ENCODE data around the gene CNEP1R1.
"Not testable (repeated sequence)": the region's sequence is repeated elsewhere in the genome, so short reads cannot be mapped to it uniquely, and the experiment has no call there.

CNEP1R1 gene, protein sequence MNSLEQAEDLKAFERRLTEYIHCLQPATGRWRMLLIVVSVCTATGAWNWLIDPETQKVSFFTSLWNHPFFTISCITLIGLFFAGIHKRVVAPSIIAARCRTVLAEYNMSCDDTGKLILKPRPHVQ

DNA sequence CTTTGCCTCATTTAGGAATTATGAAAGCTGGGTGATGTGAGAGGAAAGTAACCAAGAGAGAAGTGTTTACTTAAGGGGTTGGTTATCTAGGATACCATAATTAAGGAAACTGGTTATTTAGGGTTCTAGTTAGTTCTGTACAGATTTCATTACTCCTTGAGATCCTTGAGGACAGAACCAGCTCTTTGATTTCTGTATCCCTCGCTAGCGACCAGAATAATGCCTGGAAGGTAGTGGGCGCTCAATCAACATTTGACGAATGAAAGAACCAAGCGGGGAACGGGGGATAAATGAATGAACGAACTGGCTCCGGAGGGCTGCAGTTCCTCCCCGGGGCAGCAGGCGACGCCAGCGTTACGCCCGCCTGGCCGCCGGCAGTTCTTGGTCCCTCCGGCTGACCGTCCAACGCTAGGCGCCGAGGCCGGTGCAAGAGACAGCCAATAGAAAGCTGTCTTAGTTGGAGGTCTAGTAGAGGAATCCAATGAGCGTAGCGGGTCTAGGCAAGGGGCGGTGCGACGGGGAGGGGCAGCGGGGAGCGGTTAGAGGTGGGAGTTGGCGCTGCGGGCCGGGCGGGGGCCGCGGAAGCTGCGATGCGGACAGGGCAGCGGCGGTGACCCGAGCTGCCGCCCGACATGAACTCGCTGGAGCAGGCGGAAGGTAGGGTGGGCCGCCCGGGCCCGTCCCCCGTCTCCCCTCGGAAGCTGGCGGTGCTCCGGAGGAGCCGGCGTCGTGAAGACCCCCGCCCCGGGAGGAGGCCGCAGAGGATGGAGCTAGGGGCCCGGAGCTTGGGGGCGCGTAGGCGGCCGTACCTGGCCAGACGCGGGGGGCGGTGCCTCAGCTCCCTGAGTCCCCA is at the start of gene CNEP1R1:
TSS of gene CNEP1R1 (plus strand) at position 542 of the 853 bp plus-strand sequence. CDS start at position 633, 91 bp downstream.
- DNase-seq (ENCODE audit: low spot score) = peak; percentile 97

DNA sequence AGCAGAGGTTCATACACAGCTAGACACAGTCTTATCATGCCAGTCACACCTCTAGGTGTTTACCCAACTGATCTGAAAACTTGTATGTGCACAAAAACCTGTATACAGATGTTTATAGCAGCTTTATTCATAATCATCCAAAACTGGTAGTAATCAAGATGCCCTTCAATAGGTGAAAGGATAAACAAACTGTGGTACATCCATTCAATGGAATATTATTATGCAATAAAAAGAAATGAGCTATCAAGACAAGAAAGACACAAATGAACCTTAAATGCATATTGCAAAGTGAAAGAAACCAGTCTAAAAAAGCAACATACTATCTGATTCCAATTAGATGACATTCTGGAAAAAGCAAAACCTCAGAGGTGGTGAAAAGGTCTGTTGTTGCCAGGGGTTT is 47.6 kb upstream of the CNEP1R1 start:
- DNase-seq (ENCODE audit: low spot score) = no peak

DNA sequence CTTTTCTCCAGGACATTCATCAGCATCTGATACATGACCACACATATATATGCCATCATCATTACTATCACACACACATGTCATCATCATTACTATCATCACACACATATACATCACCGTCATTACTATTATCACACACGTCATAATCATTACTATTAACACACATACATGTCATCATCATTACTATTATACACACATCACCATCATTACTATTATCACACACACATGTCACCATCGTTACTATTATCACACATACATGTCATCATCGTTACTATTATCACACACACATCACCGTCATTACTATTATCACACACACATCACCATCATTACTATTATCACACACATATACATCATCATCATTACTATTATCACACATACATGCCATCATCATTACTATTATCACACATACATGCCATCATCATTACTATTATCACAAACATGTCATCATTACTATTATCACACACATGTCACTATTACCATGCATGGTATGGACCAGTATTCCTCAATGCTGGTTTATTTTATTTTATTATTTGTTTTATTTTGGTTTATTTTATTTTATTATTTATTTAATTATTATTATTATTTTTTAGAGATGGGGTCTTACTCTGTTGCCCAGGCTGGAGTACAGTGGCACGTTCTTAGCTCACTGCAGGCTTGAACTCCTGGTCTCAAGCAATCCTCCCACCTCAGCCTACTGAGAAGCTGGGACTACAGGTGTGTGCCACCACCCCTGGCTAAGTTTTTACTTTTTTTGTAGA is 46.3 kb upstream of the CNEP1R1 start:
- DNase-seq (ENCODE audit: low spot score) = no peak

DNA sequence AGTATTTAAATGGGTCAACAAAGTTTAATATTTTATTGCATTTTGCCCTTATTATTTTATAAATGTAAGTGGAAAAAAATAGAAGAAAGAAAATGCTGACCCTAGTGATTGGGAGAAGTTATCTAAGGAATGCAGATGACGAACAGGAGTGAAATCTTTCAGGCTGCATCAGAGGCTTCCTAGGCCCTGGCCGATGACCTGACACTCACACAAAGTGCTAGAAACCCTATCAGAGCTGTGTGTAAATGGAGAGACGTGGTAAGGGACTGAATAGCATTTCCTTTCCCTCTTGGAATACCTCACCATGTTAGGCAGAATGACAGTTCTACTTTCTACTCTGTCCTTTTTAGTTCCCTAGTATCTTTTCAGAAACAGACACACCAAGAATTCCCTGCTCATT is 44.9 kb upstream of the CNEP1R1 start:
- no peak for DNase-seq (ENCODE audit: low spot score)

DNA sequence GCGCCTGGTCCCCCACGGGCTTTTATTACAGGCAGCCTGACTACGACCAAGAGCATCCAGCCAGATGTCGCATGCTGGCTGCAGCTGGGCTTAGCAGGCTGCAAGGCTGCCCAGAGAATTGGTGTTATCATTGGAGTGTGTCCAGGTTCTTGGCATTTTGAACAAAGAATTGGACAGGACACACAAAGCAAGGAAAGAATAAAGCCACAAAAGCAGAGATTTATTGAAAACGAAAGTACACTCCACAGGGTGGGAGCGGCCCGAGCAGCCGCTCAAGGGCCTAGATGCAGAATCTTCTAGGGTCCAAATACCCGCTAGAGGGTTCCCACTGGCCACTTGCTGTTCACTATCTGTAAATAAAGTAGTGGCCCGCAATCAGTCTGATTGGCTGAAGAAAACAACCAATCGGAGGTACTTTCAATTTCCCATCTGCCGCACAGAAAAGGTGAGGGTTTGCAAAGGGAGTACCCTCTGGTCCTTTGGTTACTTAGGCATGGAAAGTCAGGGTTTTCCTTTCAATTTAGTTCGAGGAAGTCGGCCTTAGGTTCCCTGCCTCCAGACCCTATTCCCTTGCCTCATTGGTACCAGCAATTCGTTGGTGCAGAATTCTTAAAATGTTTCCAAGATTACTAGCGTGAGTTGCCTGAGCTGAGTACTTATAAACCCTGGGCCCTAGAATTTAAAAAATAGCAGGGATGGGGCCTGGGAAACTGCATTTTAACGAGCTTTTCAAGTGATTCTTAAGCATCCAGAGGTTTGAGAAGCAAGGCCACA is 38.5 kb upstream of the CNEP1R1 start:
- no peak for DNase-seq (ENCODE audit: low spot score)

DNA sequence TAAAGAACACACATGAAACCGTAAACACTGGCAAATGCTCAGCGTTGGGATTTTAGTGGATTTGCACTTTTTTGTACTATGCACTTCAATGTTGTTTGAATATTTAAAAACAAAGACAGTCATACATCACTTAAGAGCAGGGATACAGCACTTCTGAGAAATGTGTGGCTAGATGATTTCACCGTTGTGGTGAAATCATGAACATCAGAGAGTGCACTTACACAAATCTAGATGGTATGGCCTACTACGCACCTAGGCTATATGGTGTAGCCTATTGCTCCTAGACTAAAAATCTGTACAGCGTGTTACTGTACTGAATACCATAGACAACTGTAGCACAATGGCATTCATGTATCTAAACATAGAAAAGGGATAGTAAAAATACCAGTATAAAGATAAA is 37.6 kb upstream of the CNEP1R1 start:
- DNase-seq (ENCODE audit: low spot score) = no peak

DNA sequence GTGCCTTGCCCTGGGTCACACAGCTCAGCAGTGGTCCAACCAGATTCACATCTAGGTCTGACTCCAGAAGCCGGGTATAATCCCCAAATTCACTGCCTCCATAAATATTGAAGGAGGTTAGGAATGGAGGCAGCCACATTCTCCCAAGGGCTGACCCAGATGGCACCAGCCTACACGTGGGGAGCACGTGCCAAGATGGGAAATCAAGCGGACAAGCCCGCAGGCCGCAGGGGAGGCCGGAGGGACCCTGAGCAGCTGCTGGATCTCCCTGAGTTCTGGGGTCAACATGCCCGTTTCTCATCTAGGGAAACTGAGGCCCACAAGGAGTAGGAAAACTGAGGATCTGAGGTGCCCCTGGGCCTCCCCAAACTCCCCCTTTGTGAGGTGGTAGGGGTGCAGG is 32.2 kb upstream of the CNEP1R1 start:
- DNase-seq (ENCODE audit: low spot score) = no peak

DNA sequence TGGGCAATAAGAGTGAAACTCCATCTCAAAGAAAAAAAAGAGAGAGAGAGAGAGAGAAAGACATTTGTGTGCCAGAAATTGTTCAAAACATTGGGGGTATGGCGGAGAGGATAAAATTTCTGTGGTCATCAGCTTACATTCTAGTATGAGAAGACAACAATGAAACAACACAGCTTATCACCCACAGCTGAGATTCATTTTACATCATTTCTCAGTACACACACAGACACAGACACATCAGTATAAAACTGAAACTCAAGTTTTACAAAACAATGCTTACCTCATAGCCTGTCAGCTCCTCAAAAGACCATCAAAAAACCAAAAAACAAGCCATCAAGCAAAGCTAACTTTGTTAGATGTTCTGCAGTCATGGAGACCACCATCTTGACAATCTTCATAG is 31.4 kb upstream of the CNEP1R1 start:
- no peak for DNase-seq (ENCODE audit: low spot score)

DNA sequence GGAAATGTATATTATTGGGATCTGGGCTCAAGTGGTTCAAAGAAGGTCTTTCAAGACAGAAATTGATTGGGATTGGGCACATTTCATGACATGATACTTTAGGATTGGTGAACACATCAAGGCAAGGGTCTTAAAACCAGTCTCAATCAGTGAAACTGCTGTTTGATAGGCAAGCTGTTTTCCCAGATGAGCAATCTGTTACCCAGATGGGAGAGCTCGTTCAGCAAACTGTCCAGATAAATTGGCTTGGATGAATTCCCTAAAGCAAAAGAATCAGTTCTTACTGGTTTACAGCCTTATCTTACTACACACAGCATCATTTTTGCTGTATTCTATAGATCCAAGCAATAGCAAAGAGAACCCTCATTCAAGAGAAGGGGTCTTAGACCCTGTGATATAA is 31.0 kb upstream of the CNEP1R1 start:
- DNase-seq (ENCODE audit: low spot score) = no peak

DNA sequence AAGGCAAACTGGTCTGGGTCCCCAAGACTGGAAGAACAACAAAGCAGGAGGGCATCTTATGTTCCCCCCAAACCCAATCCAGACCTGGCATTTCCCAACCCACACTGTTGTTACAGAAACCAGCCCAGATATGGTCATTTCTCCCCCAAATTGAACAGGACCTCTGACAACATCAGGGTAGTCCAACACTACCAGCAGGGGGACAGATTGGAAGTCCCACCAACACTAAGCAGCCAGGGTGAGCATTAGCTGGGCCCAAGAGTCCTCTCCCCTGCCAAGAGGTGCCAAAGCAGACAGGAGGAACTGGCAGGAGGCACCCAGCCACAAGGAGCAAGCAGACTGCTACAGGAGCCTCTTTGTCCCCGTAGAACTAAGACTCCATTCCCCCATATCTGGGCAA is 29.3 kb upstream of the CNEP1R1 start:
- no peak for DNase-seq (ENCODE audit: low spot score)

DNA sequence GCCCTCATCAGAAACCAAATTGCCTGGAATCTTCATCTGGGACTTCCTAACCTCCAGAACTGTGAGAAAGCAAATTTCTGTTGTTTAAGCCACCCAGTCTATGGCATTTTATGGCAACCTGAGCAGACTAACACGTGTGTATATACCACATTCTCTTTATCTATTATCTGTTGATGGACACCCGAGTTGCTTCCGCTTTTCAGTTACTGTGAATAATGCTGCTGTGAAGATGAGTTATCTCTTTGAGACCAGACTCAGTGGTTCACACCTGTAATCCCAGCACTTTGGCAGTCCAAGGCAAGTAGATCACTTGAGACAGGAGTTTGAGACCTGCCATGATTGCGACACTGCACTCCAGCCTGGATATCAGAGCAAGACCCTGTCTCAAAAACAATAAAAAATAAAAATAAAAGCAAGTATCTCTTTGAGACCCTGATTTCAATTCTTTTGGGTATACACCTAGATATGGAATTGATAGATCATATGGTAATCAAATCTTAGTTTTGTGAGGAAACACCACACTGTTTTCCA is 27.2 kb upstream of the CNEP1R1 start:
- no peak for DNase-seq (ENCODE audit: low spot score)

DNA sequence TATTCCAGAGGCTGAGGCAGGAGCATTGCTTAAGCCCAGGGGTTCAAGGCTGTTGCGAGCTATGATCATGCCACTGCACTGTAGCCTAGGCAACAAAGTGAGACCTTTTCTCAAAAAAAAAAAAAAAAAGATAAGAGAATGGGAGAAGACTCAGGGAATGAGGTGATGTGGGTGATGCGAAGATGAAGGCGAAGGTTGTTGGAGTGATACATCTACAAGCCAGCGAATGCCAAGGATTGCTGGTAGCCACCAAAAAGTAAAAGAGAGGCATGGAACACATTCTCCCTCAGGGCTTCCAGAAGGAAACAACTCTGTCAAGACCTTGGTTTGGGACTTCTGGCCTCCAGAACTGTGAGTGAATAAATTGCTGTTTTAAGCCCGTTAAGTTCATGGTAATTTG is 26.0 kb upstream of the CNEP1R1 start:
- DNase-seq (ENCODE audit: low spot score) = no peak

DNA sequence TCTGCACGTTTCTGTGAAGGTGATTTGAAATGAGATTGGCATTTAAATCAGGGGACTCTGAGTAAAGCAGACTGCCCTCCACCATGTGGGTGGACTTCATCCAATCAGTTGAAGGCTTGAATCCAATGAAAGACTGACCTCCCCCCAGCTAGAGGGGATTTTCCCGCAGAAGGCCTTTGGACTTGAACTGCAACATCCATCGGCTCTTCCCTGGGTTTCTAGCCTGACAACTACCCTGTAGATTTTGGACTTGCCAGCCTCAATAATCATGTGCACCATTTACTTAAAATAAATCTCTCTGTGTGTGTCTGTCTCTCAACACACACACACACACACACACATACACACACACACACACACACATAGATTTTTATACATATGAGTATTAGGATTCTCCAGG is 23.9 kb upstream of the CNEP1R1 start:
- no peak for DNase-seq (ENCODE audit: low spot score)

DNA sequence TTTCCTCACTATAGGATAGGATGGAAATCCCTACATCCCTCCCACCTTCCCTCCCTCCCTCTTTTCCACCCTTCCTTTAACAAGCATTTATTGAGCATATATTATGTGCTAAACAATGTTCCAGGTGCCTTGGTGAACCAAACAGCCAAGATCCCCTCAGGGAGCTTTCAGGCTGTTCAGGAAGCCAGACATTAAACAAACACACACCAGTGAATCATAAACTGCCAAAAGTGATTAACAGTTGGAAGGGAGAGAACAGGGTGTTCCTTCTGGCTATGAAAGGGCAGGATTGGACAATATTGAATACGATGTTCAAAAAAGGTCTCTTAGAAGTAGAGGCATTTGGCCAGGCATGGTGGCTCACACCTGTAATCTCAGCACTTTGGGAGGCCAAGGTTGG is 22.8 kb upstream of the CNEP1R1 start:
- no peak for DNase-seq (ENCODE audit: low spot score)

DNA sequence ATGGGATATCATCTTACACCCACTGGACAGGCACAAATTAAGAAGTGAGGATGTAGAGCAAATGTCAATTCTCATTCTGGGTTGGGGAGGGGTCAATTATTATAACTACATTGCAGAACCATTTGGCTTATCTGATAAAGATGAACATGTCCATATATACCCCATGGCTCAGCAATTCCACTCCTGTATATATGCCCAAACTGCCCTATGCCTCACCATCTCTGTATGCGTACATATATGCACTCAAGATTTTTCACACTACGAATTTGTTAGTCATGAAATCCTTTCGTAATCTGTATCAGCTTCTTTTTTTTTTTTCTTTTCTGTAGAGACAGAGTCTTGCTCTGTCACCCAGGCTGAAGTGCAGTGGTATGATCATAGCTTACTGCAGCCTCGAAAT is 20.8 kb upstream of the CNEP1R1 start:
- DNase-seq (ENCODE audit: low spot score) = no peak

DNA sequence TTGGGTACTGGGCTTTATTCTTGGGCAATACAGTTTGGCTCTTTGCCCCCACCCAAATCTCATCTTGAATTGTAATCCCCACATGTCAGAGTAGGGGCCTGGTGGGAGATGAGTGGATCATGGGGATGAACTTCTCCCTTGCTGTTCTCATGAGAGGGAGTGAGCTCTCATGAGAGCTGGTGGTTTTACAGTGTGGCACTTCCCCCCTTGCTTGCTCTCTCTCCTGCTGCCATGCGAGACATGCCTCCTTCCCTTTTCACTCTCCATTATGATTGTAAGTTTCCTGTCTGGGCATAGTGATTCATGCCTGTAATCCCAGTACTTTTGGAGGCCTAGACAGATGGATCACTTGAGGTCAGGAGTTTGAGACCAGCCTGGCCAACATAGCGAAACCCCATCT is 18.1 kb upstream of the CNEP1R1 start:
- DNase-seq (ENCODE audit: low spot score) = no peak

DNA sequence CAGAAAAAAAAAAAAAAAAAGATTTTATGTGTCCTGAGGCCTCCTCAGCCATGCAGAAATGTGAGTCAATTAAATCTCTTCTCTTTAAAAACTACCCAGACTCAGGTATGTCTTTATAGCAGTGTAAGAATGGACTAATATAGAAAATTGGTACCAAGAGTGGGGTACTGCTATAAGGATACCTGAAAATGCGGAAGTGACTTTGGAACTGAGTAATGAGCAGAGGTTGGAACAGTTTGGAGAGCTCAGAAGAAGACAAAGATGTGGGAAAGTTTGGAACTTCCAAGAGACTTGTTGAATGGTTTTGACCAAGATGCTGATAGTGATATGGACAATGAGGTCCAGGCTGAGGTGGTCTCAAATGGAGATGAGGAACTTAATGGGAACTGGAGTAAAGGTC is 17.3 kb upstream of the CNEP1R1 start:
- no peak for DNase-seq (ENCODE audit: low spot score)

DNA sequence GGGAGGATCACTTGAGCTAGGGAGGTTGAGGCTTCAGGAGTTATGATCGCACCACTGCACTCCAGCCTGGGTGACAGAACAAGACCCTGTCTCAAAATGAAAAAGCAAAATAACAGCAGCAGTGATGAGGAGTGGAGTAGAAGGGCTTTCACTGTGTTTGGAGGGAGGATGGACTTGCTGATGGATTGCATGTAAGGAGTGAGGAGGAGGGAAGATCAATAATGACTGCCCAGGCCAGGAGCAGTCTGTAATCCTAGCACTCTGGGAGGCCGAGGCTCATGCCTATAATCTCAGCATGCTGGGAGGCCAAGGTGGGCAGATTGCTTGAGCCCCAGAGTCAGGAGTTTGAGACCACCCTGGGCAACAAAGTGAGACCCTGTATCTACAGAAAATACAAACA is 14.8 kb upstream of the CNEP1R1 start:
- DNase-seq (ENCODE audit: low spot score) = no peak

DNA sequence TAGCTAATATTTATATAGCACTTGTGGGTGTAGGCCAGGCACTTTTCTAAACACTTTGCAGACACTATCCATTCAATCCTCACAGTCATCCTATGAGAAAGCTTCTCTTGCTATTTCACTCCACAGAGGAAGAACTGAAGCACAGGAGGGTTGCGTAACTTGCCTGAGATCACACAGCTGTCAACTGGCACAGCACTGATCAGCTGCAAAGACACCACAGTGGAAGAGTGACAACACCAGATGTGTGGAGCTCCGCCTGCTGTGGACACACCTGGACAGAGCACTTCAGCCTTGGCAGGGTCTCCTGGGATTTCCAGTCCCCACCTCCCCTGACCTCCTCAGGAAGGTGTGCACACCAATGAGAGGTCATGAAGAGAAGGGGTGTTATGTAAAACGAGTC is 13.3 kb upstream of the CNEP1R1 start:
- no peak for DNase-seq (ENCODE audit: low spot score)

DNA sequence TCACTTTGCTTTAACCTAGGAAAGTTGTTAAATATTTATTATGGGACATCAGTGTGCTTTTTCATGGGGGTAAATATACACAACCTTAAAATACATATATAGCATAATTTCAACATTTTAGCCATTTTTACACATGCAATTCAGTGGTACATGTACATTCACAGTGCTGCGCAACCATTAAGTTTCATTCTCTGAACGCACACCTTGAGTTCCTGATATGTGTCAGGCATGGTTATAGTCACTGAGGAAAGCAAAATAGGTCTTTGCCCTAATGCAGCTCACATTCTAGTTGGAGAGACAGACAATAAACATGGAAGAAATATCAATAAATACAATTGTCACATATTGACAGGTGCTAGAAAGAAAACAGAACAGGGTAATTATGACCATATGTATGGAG is 12.8 kb upstream of the CNEP1R1 start:
- DNase-seq (ENCODE audit: low spot score) = no peak

DNA sequence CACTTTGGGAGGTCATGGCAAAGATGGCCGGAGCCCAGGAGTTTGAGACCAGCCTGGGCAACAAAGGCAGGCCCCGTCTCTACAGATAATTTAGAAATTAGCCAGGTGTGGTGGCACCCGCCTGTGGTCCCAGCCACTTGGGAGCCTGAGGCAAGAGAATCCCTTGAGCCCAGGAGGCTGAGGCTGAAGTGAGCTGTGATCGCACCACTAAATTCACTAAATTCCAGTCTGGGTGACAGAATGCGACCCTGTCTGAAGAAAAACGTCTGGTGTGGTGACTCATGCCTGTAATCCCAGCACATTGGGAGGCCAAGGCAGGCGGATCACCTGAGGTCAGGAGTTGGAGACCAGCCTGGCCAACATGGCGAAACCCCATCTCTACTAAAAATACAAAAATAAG is 10.8 kb upstream of the CNEP1R1 start:
- DNase-seq (ENCODE audit: low spot score) = not testable (repeated sequence)

DNA sequence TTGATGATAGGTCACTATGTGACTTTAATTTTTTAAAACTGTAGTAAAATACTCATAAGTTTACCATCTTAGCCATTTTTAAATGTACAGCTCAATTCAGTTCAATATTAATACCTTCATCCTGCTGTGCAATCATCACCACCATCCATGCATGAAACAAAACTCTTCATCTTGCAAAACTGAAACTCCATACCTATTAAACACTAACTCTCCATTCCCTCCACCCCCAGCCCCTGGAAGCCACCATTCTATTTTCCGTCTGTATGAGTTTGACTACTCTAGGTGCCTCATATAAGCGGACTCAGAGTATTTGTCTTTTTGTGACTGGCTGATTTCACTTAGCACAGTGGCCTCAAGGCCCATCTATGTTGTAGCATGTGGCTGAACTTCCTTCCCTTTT is 9.4 kb upstream of the CNEP1R1 start:
- DNase-seq (ENCODE audit: low spot score) = no peak

All from globus pallidus (tissue), 1 donor.